ENCODE measurements around the gene KLF14.
A peak's percentile ranks its signal among the peaks of the same experiment; 100 is the strongest.
"Not testable (repeated sequence)": the region's sequence is repeated elsewhere in the genome, so short reads cannot be mapped to it uniquely, and the experiment has no call there.

Gene KLF14

DNA sequence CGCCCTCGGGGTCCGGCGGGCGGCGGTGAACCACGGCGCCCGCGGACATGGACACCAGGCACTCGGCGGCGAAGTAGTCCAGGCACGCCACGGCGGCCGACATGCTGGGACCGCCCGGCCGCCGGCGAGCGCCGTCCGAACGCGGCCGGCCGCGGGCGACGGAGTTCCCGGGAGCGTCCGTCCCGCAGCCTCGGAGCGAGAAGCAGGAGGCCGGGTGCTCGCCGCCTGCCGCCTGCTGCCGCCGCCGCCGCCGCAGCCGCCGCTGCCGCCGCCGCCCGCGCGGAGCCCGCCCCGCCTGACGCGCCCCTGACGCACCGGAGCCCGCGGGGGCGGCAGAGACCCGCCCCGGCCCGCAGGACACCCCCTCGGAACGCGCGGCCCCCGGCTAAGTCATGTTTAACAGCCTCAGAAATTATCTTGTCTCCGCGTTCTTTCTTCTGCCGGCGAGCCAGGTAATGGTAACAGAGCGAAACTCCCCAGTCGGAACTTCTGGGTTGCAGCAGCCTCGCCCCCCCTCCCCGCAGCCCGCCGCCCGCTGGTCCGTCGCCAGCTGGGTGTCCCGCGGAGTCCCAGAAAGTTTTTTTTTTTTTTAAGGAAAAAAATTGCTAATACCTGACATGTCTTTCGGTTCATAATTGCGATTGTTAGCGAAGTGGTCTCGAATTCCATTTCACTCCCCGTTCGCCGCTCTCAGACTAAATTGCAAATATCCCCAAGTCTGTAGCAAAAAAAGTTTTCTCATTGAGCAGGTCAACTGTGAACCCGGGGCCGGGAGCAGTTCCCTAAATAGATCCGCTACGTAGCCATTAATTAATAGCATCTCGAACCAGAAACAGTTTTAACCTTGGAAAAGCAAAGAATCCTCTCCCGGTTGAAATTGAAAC, at the start of gene KLF14:
Gene KLF14, minus strand, starts transcription at position 277 of the 884 bp plus-strand sequence. Its CDS starts 174 bp downstream, at position 103.
- peak; percentile 29 for DNase-seq (ENCODE audit: low read depth, low spot score)
- peak within 1 kb of the TSS; percentile 54 for H3K4me3 ChIP-seq (ENCODE audit: low read depth, low read length)
- TF ChIP-seq, protein P1, sequence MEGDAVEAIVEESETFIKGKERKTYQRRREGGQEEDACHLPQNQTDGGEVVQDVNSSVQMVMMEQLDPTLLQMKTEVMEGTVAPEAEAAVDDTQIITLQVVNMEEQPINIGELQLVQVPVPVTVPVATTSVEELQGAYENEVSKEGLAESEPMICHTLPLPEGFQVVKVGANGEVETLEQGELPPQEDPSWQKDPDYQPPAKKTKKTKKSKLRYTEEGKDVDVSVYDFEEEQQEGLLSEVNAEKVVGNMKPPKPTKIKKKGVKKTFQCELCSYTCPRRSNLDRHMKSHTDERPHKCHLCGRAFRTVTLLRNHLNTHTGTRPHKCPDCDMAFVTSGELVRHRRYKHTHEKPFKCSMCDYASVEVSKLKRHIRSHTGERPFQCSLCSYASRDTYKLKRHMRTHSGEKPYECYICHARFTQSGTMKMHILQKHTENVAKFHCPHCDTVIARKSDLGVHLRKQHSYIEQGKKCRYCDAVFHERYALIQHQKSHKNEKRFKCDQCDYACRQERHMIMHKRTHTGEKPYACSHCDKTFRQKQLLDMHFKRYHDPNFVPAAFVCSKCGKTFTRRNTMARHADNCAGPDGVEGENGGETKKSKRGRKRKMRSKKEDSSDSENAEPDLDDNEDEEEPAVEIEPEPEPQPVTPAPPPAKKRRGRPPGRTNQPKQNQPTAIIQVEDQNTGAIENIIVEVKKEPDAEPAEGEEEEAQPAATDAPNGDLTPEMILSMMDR (IDR thresholded peaks at IDR 0.05; ENCODE audit: low read depth, low read length), result no peak
- in situ Hi-C loops (cut with HindIII; ENCODE audit: low sequenced_read_pairs), result no loop called here

GRCh38 chr7:130781346-130781745, 47.3 kb upstream of the KLF14 start:
- DNase-seq (ENCODE audit: low read depth, low spot score), result no peak
- H3K4me3 ChIP-seq (ENCODE audit: low read depth, low read length), result no peak overlapping the region
- in situ Hi-C loops (cut with HindIII; ENCODE audit: low sequenced_read_pairs), result no loop called here
- TF ChIP-seq, protein P1 (IDR thresholded peaks at IDR 0.05; ENCODE audit: low read depth, low read length), result no peak

DNA sequence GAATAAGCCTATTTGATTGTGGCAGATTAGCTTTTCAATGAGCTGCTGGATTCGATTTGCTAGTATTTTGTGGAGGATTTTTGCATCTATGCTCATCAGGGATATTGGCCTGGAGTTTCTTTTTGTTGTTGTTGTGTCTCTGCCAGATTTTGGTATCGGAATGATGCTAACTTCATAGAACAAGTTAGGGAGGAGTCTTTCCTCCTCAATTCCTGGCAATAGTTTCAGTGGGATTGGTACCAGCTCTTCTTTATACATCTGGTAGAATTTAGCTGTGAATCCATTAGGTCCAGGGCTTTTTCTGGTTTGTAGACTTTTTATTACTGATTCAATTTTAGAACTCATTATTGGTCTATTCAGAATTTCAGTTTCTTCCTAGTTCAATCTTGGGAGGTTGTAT, 43.4 kb upstream of the KLF14 start:
- no peak for DNase-seq (ENCODE audit: low read depth, low spot score)
- TF ChIP-seq, protein P1 (IDR thresholded peaks at IDR 0.05; ENCODE audit: low read depth, low read length), result no peak
- H3K4me3 ChIP-seq (ENCODE audit: low read depth, low read length), result no peak overlapping the region
- in situ Hi-C loops (cut with HindIII; ENCODE audit: low sequenced_read_pairs), result no loop called here

GRCh38 chr7:130772456-130772855, 38.4 kb upstream of the KLF14 start:
- H3K4me3 ChIP-seq (ENCODE audit: low read depth, low read length); DNase-seq (ENCODE audit: low read depth, low spot score); in situ Hi-C loops (cut with HindIII; ENCODE audit: low sequenced_read_pairs): not testable (repeated sequence)

DNA sequence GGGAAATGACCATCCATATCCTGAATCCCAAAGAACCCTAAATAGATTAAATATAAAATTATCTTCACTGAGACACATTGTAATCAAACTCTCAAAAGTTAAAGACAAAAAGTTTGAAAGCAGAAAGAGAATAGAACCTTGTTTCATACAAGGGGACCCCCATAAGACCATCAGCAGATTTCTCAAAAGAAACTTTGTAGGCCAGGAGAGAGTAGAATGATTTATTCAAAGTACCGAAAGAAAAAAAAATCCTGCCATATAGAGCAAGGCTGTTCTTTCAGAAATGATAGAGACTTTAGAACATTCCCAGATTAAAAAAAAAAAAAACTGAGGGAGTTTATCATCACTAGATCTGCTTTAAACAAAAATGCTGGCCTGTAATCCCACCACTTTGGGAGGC, 34.8 kb upstream of the KLF14 start:
- H3K4me3 ChIP-seq (ENCODE audit: low read depth, low read length), result no peak overlapping the region
- in situ Hi-C loops (cut with HindIII; ENCODE audit: low sequenced_read_pairs), result no loop called here
- no peak for DNase-seq (ENCODE audit: low read depth, low spot score)
- TF ChIP-seq, protein P1 (IDR thresholded peaks at IDR 0.05; ENCODE audit: low read depth, low read length), result no peak

- in situ Hi-C loops (cut with HindIII; ENCODE audit: low sequenced_read_pairs); H3K4me3 ChIP-seq (ENCODE audit: low read depth, low read length); DNase-seq (ENCODE audit: low read depth, low spot score): not testable (repeated sequence)
These were observed 30.6 kb upstream of the KLF14 start for GRCh38 chr7:130764569-130764968.

GRCh38 chr7:130758429-130759056, 24.5 kb upstream of the KLF14 start:
- no peak overlapping the region for H3K4me3 ChIP-seq (ENCODE audit: low read depth, low read length)
- peak; percentile 73 for DNase-seq (ENCODE audit: low read depth, low spot score)
- TF ChIP-seq, protein P1 (IDR thresholded peaks at IDR 0.05; ENCODE audit: low read depth, low read length), result peak; percentile 46
- in situ Hi-C loops (cut with HindIII; ENCODE audit: low sequenced_read_pairs), result no loop called here
